Fibroblast of lung (primary cell): ENCODE results near the gene HNRNPF. TPM values are rescaled to one million over a fixed set of nuclear protein-coding genes. Genes with fewer than 3 reads are reported as not detected.
A peak's percentile ranks its signal among the peaks of the same experiment; 100 is the strongest.
"Not testable (repeated sequence)": the region's sequence is repeated elsewhere in the genome, so short reads cannot be mapped to it uniquely, and the experiment has no call there.

ENCODE experiments used
- DNase-seq, 2 donors: peaks; one replicate each; pipeline versions ENCODE4 v3.0.0 to v3.0.0-alpha.2; 2010; ENCODE audit warnings: low read depth in 2 of 2
- H2AFZ ChIP-seq: 2 replicates; pipeline ENCODE4 v1.5.1; 2012; ENCODE audit warnings: low read length, control low read depth, inconsistent platforms
- H3K27ac ChIP-seq: 2 replicates; pipeline ENCODE4 v1.5.1; 2011; ENCODE audit warnings: low read length, control low read depth; ENCODE audit not compliant: insufficient read depth
- H3K27me3 ChIP-seq: 2 replicates; pipeline ENCODE4 v1.5.1; 2011; ENCODE audit warnings: mild to moderate bottlenecking, low read length; ENCODE audit not compliant: control insufficient read depth, insufficient read depth
- H3K36me3 ChIP-seq: 2 replicates; pipeline ENCODE4 v1.5.1; 2011; ENCODE audit warnings: low read length; ENCODE audit not compliant: control insufficient read depth, insufficient read depth
- H3K4me1 ChIP-seq: 2 replicates; pipeline ENCODE4 v1.5.1; 2011; ENCODE audit warnings: low read length; ENCODE audit not compliant: control insufficient read depth, insufficient read depth; ENCODE audit errors: extremely low read depth
- H3K4me2 ChIP-seq: 2 replicates; pipeline ENCODE4 v1.5.1; 2011; ENCODE audit warnings: low read length, control low read depth; ENCODE audit not compliant: insufficient read depth; ENCODE audit errors: extremely low read depth
- H3K4me3 ChIP-seq, 4 experiments: fragments of 200-600 bp in 1 of 4; sonication (generic) in 1 of 4; replicated peaks in 1 of 4; 2 replicates each; pipeline ENCODE4 v1.5.1; 2011 to 2016; ENCODE audit warnings: low read length in 4 of 4, low read depth in 3 of 4, mild to moderate bottlenecking in 3 of 4, control low read depth in 2 of 4, inconsistent platforms in 1 of 4, mixed read lengths in 1 of 4; ENCODE audit not compliant: insufficient read depth in 1 of 4; ENCODE audit errors: control extremely low read depth in 1 of 4
- H3K79me2 ChIP-seq: 2 replicates; pipeline ENCODE4 v1.5.1; 2012; ENCODE audit warnings: mild to moderate bottlenecking, low read length, inconsistent platforms; ENCODE audit not compliant: control insufficient read depth, insufficient read depth
- H3K9ac ChIP-seq: 2 replicates; pipeline ENCODE4 v1.5.1; 2011; ENCODE audit warnings: mild to moderate bottlenecking, low read length, control low read depth; ENCODE audit not compliant: insufficient read depth
- H3K9me3 ChIP-seq: 2 replicates; pipeline ENCODE4 v1.5.1; 2012; ENCODE audit warnings: low read depth, low read length; ENCODE audit not compliant: control insufficient read depth, insufficient read depth
- H4K20me1 ChIP-seq: 2 replicates; pipeline ENCODE4 v1.5.1; 2011; ENCODE audit warnings: low read length; ENCODE audit not compliant: control insufficient read depth, insufficient read depth; ENCODE audit errors: extremely low read depth
- CTCF ChIP-seq, 2 donors: IDR thresholded peaks in 1 of 2; conservative IDR thresholded peaks in 1 of 2; 1 replicate in 1 of 2; 2 replicates in 1 of 2; pipeline ENCODE4 v1.5.1; 2011 to 2012; ENCODE audit warnings: low read length in 2 of 2, control low read depth in 1 of 2, inconsistent platforms in 1 of 2, low read depth in 1 of 2, mild to moderate bottlenecking in 1 of 2
- EZH2 ChIP-seq: IDR thresholded peaks from 2 replicates; pipeline ENCODE4 v1.5.1; 2012; ENCODE audit warnings: low read length, control low read depth, mild to moderate bottlenecking; ENCODE audit errors: missing control alignments
- polyA minus RNA-seq: library from RNA; depleted of rRNA, polyadenylated mRNA; stranded (reverse); fragments of >200 nt; gene quantifications from 2 replicates; pipeline ENCODE4 v1.2.3, GENCODE V29; 2011; ENCODE audit warnings: low replicate concordance
- polyA plus RNA-seq, 2 donors: library from polyadenylated mRNA; depleted of rRNA in 1 of 2; stranded (reverse) in 1 of 2; unstranded in 1 of 2; fragments of >200 nt; gene quantifications; 2 replicates each; pipeline ENCODE4 v1.2.1, GENCODE V29; 2011 to 2012; ENCODE audit warnings: missing spikeins in 1 of 2
- total RNA-seq: library from RNA; depleted of rRNA; stranded (reverse); fragments of >200 nt; gene quantifications from 2 replicates; pipeline ENCODE4 v1.2.1, GENCODE V29; 2014

Gene HNRNPF
- 217 and 293 TPM in 2 replicates for total RNA-seq
- 203 and 228 TPM in 2 replicates for polyA plus RNA-seq
- polyA plus RNA-seq (2012), result 143 and 185 TPM in 2 replicates
- 110 and 152 TPM in 2 replicates for polyA minus RNA-seq

DNA sequence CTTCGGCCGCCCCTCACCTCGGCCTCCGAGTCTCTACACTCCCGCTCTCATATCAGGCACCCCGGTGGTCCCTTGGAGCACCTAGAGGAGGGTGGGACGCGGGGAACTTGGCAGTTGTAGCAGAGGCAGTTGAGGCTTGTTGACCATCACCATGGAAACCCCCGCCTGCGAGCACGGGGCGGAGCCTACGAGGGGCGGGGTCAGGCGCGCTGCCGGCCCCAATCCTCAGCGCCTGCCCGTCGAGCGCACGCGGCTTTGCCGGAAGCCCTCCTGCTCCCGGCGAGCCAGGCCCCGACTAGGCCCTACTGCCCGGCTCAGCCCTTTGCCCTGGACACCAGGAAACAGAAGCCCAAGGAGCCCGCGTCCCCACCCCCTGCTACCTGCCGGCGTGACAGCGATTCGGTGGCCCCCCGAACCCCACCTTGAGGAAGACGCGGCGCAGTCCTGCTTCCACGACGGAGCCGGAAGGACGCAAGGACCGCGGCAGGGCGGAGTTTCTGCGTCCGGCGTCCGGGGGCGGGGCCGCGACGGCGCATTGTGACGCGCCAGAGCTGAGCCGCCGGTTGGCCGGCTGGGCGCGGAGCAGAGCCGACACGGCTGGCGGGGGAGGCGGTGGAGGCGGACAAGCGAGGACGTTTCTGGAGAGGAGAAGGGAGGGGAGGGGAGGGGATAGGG is at the start of gene HNRNPF:
Gene HNRNPF, minus strand, starts transcription at position 477 of the 675 bp plus-strand sequence. CDS start 21,302 bp downstream, outside the sequence.
- H3K4me3 ChIP-seq, result peak within 1 kb of the TSS; percentile 84 to 98 (median 88)
- peaks cover 3% of the 10 kb centered on the region for H3K4me1 ChIP-seq
- H3K9ac ChIP-seq, result peak within 1 kb of the TSS; percentile 99
- H3K79me2 ChIP-seq, result peaks cover 47% of the 10 kb centered on the region
- TF ChIP-seq CTCF (conservative IDR thresholded peaks at IDR 0.05 in 1 of 2, IDR thresholded peaks at IDR 0.05 in 1 of 2; ENCODE audit: low read depth in 1 of 2, low read length in 2 of 2), result no peak
- TF ChIP-seq EZH2, result no peak
- no peaks in the 10 kb centered on the region for H3K27me3 ChIP-seq
- H3K36me3 ChIP-seq, result no peaks in the 10 kb centered on the region
- H4K20me1 ChIP-seq, result no peaks in the 10 kb centered on the region
- peak; percentile 95 for DNase-seq
- peak within 1 kb of the TSS; percentile 100 for H3K27ac ChIP-seq
- H2AFZ ChIP-seq, result peak within 1 kb of the TSS; percentile 89
- no peaks in the 10 kb centered on the region for H3K9me3 ChIP-seq
- H3K4me2 ChIP-seq, result peak within 1 kb of the TSS; percentile 98

- no peak for DNase-seq
- no peaks in the 10 kb centered on the region for H3K36me3 ChIP-seq
- no peak overlapping the region for H3K4me2 ChIP-seq
- H3K4me1 ChIP-seq, result peaks cover 6% of the 10 kb centered on the region
- H3K4me3 ChIP-seq, result no peak overlapping the region
- H3K27ac ChIP-seq, result no peak overlapping the region
- no peak overlapping the region for H3K9ac ChIP-seq
- H3K9me3 ChIP-seq, result no peaks in the 10 kb centered on the region
- H3K27me3 ChIP-seq, result no peaks in the 10 kb centered on the region
- H4K20me1 ChIP-seq, result no peaks in the 10 kb centered on the region
- H3K79me2 ChIP-seq, result no peaks in the 10 kb centered on the region
- no peak overlapping the region for H2AFZ ChIP-seq
- no peak for TF ChIP-seq EZH2
Observed at GRCh38 chr10:43458227-43458626, 49.2 kb upstream of the HNRNPF start.

DNA sequence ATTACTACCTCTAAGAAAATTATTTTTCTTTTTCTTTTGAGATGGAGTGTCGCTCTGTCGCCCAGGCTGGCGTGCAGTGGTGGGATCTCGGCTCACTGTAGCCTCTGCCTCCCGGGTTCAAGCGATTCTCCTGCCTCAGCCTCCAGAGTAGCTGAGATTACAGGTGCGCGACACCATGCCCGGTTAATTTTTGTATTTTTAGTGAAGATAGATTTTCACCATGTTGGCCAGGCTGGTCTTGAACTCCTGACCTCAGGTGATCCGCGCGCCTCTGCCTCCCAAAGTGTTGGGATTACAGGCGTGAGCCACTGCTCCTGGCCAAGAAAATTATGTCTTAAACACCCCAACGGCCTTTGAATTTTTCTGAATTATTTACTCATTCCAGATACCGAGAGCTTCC is 47.6 kb upstream of the HNRNPF start:
- H3K79me2 ChIP-seq, DNase-seq, H3K9me3 ChIP-seq, H3K27me3 ChIP-seq, H3K9ac ChIP-seq, H3K4me1 ChIP-seq, H4K20me1 ChIP-seq, H3K36me3 ChIP-seq, H3K27ac ChIP-seq, H2AFZ ChIP-seq: not testable (repeated sequence)
- peak overlapping the region in 2 of 4 experiments; percentile 67 to 69 for H3K4me3 ChIP-seq
- H3K4me2 ChIP-seq, result peak overlapping the region; percentile 67

- H2AFZ ChIP-seq, H3K4me2 ChIP-seq, H3K79me2 ChIP-seq, H3K9ac ChIP-seq, H3K4me3 ChIP-seq, H3K4me1 ChIP-seq, H4K20me1 ChIP-seq, H3K9me3 ChIP-seq, H3K27ac ChIP-seq, DNase-seq, H3K36me3 ChIP-seq, H3K27me3 ChIP-seq: not testable (repeated sequence)
Observed at GRCh38 chr10:43454025-43454424, 45.0 kb upstream of the HNRNPF start.
